ENCODE data around the gene SETBP1.

The SETBP1 gene

GRCh38 chr18:44679914-44680272 lies 795 bp upstream of the SETBP1 start:
- peak; percentile 43 to 50 for DNase-seq

DNA sequence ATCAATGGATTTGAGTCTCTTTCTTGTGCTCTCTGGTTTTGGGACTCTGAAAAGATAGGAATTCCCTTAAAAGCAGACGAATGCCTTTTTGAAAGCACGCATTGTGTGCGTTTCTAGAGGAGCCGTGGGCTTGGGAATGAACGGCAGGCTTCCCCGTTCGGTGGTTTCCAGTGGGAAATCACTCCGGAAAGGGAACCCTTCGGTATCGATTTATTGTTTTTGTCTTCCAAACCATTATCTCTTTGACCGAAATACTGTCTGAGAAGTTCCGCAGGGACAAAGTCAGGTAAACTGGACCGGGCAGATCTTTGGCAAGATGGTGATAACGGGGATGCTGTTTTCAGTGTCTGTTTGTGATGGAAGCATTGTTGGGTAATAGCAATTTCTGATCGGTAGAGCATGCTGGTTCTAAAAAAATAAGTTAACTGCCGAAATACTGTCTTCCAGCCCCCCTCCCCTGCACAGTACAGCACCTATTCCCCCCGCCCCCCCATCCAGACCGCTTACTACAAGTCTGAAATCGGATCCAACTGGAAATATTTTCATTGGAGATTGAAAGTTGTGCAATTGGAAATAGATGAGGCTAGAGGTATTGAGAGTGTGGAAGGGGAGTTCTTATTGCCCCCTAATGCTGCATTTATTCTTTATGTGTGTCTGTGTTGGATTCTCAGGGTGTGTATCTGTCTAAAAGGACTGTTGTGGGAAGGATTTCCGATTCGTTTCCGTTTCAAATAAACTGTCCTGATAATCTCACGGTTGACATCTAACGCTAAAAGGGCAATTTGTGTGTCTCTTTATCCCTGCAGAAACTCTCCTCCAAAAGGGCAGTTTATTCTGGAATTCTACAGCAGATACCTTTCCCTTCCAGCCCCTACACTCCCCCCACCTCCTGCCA lies 635 bp downstream of the SETBP1 start:
- DNase-seq, result no peak

DNA sequence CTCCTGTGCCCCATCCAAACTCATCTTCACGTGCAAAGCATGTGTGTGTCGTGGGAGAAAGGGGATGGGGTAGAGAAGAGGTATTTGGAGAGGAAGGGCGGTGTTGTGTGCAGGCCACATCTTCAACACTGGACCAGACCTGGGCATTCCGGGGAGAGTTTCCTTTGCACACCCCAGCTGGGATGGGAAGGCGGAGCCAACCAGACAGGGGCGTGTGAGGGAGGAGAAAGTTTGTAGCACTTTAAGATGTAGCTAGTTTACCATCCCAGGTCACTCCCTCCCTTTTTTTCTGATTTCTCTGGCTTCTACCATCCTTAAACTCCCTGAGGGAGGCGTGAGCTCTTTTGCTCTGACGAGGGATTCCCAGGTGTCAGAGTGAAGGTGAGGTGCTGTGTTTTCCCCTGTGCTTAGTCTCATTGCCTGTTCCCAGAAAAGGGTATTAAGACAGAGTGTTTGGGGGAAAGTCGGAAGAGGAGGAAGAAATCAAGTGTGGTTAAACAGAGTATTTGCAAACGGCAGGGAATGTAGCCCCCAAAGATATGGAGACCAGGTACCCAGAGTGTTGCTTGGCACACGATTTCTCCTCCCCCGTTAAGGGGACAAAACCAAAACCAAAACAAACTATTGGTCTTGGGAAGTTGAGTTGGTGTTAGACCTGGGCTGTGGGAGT lies 1.6 kb downstream of the SETBP1 start:
- DNase-seq, result no peak

- no peak for DNase-seq
Measured at GRCh38 chr18:44682871-44683221, 2.2 kb downstream of the SETBP1 start.

DNA sequence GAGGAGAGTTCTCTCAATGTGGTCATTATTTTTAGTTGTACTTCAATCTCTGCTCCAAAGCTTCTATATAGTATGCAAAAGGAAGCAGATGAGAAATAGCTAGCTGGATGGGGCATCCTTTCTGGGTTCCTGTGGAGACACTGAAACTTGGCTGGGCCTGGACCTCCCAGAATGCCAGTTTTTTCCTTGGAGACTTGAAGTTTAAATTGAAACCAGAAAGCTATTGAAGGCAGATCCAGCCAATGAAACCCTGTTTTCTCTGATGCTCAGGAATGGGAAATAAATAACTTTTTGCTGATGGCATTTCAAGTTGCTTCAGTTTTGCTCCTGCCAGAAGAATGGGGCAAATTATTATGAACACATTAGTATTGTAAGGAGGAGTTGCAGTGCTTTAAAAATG lies 2.9 kb downstream of the SETBP1 start:
- no peak for DNase-seq

- no peak for DNase-seq
Measured at GRCh38 chr18:44685296-44685695, 4.6 kb downstream of the SETBP1 start.

DNA sequence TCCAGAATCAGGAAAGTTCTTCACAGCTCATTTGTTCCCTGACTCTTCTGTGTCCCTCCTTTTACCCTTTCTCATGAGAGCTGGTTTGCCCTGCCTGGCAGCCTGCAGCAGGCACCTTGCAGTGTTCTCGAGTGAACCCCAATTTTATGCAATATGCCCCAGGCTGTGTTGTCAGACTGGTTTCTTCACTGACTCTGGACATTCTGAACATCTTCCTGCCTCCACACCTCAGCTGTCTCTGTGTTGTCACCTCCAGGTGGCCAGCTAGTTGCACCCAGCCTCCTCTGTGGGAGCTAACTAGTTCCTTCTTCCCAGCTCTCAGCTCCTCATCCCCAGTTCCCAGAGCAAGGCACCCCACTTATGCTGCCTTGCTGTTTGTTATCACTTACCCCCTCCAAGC lies 5.5 kb downstream of the SETBP1 start:
- DNase-seq, result no peak

GRCh38 chr18:44687421-44687820 lies 6.7 kb downstream of the SETBP1 start:
- DNase-seq, result no peak

- DNase-seq, result no peak
Measured at GRCh38 chr18:44689736-44690135, 9.0 kb downstream of the SETBP1 start.

DNA sequence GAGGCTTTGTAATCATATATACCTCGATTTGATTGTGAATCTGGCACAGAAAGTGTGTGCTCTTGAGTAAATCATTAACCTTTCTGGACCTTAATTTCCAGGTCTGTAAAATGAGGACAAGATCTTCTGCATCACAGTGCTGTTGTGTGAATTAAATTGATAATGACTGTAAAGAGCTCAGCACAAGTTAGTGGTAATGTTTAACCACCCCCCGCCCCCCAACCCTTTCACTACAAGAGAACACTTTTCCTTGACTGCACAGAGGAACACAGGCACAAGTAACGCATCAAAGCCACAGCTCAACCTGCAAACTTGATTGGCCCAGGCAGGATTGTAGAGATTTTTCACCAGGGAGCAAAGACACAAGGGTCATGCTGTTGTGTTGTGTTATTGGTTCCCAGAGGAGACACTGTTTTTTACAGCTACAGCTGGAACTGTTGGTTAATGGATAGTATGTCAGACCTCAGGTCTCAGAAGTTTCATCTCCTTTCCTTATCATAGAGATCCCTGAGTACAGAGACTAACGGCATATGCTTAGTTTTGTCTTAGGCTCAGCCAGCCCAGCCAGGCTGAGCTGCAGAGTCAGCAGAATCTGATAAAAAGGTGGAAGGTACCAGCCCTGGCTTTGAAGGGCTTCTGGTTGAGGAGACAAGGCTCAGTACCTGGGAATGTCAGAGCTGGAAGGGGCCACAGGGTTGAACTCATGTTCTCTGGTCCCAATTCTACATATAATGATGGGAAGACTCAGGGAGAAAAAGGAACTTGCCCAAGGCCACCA lies 10.6 kb downstream of the SETBP1 start:
- DNase-seq, result no peak

DNA sequence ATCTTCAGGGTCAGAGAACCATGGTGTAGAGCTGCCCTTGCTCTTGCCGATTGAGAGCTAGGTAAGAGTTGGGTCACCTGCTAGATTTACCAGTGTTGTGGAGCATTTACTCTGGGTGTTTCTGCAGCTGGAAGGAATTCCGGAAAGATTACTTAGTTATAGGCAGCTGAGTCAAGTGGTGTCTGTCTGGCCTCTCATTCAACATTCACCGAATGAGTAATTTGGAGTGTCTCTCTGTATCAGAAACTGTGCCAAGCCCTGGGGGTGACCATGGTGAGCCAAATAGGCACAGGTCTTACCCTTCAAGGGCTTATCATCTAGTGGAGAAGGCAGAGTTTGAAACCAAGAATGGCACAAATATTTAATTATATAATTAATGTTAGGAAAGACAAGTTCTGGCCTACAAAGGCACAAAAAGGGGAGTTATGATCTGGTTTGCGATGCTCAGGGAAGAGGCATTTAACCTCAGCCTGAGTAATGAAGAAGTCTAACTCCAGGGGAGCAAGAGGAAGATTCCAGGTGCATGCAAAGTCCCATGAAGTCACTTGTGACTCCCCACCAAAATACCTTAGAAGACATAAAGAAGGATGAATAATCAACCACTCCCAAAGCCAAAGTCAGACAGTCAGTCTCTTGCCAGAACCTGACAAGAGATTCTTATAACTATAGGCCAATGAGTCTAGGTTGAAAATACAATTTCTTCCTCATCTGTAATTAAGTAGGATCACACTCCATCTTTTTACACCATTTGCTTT lies 12.5 kb downstream of the SETBP1 start:
- DNase-seq, result no peak

DNA sequence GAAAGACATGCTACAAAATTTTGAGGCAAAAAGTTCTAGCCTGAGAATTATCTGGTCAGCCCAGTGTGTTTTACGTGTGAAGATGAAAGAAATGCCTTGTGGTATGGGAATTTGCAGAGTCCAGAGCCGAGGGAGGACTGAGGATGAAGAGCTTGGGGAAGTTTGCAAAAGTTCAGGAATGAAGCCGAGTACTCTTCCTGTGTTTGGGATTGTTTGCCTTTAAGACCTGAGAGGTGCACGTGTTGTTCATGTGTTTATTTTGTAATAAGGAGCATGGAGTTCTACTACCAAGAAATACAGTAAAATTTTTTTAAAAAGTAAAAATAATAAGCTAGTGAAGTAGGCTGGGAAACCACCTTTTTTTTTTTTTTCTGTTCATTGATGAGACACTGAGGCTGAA lies 14.8 kb downstream of the SETBP1 start:
- DNase-seq, result no peak

DNA sequence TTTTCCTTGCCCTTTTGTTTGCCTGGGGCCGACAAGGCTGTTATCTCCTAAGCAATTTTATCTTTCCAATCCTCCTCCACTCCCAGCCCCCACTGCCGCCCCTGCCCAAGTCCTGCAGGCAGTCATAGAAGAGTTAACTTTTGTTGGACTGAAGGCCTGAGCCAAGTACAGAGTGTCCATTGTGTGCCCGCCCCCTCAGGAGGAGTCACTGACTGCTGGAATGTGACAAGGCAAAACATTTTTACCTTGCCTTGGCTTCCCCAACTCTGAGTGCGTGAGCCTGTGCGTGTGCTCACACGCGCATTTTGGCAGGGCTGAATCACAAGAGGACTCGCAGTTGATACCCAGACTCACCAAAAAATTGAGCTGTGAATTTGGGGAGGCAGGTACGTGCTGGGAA lies 16.2 kb downstream of the SETBP1 start:
- DNase-seq, result no peak

GRCh38 chr18:44697315-44697714 lies 16.6 kb downstream of the SETBP1 start:
- DNase-seq, result no peak

- DNase-seq, result no peak
Measured at GRCh38 chr18:44698518-44698917, 17.8 kb downstream of the SETBP1 start.

DNA sequence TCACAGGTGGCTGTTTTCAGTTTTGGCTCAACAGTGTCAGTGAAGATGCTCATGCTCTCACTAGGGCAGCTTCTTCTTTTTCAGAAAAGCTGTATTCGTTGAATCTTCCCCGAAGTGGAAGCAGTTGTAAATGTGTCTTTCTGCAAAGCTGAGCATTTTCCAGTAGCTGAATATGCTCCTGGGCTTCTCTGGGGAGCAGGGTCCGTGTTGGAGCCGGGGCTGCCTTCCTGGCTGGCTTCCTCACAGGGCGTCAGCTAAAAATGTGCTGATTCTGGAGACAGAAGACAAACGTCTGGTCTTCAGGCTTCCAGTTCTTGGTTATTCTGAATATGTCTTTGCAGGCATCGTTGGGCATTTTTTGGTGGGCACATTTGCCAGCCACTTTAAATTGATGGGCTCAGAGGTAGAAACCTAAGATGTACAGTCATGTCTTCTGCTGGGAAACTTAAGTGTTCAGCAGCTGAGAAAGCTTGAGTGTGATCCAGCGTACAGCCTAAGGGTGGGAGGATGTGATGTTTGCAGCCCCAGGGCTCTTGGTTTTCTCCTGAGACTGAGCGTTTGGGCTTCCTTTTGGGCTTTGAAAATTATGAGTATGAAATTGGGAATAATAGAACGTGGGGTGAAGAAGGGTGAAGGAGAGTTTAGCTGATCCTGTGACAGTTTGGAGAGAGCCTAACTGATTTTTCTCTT lies 19.0 kb downstream of the SETBP1 start:
- no peak for DNase-seq

DNA sequence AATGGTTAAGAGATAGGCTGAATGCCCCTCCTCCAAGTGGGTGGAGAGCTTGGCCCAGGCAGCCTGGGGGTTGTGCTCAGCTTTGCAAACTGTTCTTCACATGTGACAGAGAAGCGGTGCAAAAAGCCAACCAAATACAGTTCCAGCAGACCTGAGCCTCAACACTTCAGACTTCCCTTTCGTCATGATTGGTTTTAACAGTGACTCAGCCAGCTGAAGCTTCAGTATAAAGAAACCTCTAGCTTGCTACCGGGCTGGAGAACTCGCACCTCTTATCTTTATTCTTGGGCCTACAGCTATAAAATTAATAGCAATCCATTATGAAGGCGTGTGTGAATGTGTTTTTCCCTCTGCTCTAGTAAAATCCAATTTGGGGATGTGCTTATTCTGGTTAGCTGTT lies 20.0 kb downstream of the SETBP1 start:
- no peak for DNase-seq

- DNase-seq, result no peak
Measured at GRCh38 chr18:44701227-44701626, 20.5 kb downstream of the SETBP1 start.

GRCh38 chr18:44702594-44702993 lies 21.9 kb downstream of the SETBP1 start:
- DNase-seq, result no peak

DNA sequence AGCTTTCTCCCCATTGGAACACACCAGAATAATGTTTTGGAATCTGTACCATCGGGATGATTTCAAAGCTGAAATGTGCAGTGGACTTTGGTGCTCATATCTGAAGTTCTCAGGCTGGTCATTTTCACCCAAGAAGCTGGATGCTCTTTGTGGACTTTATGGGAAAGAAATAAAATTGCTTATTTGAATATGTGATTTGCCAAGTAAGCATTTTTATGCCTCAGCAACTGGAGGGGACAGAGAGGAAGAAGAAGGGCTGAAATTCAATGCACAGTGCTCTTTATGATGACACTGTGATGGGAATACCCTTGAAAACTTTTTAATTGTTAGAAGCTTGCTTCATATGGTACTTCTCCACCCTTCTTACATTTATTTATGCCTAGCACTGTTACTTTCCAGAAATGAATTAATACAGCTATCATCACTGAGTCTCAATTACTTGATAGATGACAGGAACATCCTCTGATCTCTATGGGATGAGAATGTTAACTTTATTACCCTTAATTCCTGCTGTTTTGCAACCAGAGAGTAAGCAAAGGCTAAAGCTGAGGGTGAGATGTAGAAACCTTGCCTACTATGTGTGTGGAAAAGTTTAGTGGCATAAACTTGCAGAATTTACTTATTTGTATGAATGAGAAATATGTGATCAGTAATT lies 23.6 kb downstream of the SETBP1 start:
- no peak for DNase-seq

DNA sequence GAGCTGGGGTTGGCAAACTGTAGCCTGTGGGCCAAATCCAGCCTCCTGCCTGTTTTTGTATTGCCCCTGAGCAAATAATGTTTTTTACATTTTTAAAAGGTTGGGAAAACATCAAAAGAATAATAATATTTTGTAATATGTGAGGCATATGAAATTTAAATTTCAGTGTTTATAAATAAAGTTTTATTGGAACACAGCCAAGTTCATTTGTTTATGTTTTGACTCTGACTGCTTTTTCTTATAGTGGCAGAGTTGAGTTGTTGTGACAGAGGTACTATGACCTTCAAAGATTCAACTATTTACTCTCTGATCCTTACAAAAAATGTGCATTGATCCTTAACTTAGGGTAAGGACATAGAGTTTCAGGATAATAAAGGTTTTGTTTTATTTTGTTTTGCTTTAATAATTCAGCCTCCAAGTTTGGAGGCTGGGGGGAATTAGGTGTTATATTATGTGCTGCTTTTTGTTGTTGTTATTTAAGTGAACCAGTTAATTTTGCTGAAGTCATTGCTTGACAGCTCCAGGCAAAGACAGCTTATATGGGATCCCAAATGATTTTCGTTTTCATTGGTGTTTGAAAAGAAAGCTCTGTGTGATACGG lies 24.5 kb downstream of the SETBP1 start:
- DNase-seq, result no peak
